Measurements from ENCODE around the gene DBNDD2.

DNA sequence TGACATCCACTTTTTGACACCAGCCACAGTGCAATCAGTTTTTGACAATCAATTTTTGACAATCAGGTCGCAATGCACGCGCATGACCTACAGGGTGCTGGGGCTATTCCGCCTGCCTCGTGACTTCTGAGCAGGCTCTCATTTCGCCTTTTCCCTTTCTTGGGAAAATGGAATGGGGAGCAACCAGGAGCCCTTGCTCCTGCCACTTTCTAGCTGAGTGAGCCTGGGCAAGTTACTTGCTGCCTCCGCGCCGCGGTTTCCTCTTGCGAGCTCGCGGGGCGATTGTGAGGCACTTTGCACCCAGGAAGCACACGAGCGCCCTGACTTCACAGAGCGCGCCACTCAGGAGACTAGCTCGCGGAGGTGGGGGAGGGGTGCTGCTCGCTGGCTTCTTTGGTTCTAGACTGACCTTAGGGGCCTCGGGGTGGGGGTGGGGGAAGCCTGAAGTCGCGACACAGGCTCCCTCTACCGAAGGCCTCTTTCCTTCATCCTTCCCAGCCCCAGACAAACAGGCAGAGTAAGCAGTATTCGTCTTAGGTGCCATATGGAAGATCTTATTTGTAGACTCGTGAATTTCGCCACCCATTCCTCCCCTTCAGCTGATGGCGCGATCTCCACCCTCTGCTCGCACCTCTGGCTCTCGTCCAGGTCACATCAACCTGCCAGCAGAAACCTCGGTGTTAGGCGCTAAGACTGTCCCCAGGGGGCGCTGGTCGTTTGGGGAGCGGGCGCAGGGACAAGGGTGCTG lies 34.6 kb upstream of the DBNDD2 start:
- TF ChIP-seq, protein P1, sequence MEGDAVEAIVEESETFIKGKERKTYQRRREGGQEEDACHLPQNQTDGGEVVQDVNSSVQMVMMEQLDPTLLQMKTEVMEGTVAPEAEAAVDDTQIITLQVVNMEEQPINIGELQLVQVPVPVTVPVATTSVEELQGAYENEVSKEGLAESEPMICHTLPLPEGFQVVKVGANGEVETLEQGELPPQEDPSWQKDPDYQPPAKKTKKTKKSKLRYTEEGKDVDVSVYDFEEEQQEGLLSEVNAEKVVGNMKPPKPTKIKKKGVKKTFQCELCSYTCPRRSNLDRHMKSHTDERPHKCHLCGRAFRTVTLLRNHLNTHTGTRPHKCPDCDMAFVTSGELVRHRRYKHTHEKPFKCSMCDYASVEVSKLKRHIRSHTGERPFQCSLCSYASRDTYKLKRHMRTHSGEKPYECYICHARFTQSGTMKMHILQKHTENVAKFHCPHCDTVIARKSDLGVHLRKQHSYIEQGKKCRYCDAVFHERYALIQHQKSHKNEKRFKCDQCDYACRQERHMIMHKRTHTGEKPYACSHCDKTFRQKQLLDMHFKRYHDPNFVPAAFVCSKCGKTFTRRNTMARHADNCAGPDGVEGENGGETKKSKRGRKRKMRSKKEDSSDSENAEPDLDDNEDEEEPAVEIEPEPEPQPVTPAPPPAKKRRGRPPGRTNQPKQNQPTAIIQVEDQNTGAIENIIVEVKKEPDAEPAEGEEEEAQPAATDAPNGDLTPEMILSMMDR (tag by site-specific recombination; IDR thresholded peaks at IDR 0.05) = peak; percentile 79
- TF ChIP-seq, protein P2, sequence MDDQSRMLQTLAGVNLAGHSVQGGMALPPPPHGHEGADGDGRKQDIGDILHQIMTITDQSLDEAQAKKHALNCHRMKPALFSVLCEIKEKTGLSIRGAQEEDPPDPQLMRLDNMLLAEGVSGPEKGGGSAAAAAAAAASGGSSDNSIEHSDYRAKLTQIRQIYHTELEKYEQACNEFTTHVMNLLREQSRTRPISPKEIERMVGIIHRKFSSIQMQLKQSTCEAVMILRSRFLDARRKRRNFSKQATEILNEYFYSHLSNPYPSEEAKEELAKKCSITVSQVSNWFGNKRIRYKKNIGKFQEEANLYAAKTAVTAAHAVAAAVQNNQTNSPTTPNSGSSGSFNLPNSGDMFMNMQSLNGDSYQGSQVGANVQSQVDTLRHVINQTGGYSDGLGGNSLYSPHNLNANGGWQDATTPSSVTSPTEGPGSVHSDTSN (CRISPR knock-in tag; IDR thresholded peaks at IDR 0.05) = no peak
- TF ChIP-seq ZNF324 (tag by site-specific recombination; IDR thresholded peaks at IDR 0.05) (no peak), ZNF274 (IDR thresholded peaks at IDR 0.05; ENCODE audit: low read length) (no peak), ZNF274 (tag by site-specific recombination; IDR thresholded peaks at IDR 0.05; ENCODE audit: borderline replicate concordance) (no peak), ZNF768 (tag by site-specific recombination; IDR thresholded peaks at IDR 0.05) (no peak), ZBTB20 (tag by site-specific recombination; IDR thresholded peaks at IDR 0.05) (no peak), YY1 (tag by site-specific recombination; IDR thresholded peaks at IDR 0.05) (no peak)
- TF ChIP-seq, protein P3, sequence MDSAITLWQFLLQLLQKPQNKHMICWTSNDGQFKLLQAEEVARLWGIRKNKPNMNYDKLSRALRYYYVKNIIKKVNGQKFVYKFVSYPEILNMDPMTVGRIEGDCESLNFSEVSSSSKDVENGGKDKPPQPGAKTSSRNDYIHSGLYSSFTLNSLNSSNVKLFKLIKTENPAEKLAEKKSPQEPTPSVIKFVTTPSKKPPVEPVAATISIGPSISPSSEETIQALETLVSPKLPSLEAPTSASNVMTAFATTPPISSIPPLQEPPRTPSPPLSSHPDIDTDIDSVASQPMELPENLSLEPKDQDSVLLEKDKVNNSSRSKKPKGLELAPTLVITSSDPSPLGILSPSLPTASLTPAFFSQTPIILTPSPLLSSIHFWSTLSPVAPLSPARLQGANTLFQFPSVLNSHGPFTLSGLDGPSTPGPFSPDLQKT (IDR thresholded peaks at IDR 0.05; ENCODE audit: borderline replicate concordance, low read depth, low read length) = no peak
- TF ChIP-seq, protein P4, sequence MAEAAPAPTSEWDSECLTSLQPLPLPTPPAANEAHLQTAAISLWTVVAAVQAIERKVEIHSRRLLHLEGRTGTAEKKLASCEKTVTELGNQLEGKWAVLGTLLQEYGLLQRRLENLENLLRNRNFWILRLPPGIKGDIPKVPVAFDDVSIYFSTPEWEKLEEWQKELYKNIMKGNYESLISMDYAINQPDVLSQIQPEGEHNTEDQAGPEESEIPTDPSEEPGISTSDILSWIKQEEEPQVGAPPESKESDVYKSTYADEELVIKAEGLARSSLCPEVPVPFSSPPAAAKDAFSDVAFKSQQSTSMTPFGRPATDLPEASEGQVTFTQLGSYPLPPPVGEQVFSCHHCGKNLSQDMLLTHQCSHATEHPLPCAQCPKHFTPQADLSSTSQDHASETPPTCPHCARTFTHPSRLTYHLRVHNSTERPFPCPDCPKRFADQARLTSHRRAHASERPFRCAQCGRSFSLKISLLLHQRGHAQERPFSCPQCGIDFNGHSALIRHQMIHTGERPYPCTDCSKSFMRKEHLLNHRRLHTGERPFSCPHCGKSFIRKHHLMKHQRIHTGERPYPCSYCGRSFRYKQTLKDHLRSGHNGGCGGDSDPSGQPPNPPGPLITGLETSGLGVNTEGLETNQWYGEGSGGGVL (tag by site-specific recombination; IDR thresholded peaks at IDR 0.05) = no peak

Data from HEK293 (cell line).